ENCODE data around the gene LRRC37A. TPM values are rescaled to one million over a fixed set of nuclear protein-coding genes. Genes with fewer than 3 reads are reported as not detected.
"Not testable (repeated sequence)": the region's sequence is repeated elsewhere in the genome, so short reads cannot be mapped to it uniquely, and the experiment has no call there.

LRRC37A gene
- total RNA-seq, 2 donors from 2014 or later = 0.85 to 2.1 TPM

DNA sequence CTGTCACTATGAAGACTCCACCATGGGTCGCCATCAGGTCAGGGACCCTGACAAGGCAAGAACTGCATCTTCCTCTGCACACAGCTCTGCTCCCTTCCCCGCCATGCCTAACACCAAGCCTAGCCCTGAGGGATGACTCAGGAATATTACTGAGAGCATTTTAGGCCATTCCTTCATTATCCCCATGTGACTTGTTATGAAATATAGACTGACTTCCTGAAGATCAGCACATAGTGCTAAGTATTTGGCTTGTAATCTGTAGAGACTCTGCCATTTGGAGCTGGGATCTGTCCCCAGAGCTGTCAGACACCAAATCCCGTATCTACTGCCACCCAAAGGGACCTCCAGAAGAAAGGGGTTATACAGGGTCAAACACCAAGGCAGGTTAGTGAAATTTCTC, 47.2 kb downstream of the LRRC37A start:
- H3K27me3 ChIP-seq; H3K4me3 ChIP-seq; H3K36me3 ChIP-seq; H3K9ac ChIP-seq (ENCODE audit: low read depth in 2 of 2, low read length in 2 of 2); H3K27ac ChIP-seq; DNase-seq; intact Hi-C loops (cut with DNase I); H3K4me1 ChIP-seq; H3K9me3 ChIP-seq: not testable (repeated sequence)

- H3K27ac ChIP-seq; intact Hi-C loops (cut with DNase I); H3K27me3 ChIP-seq: not testable (repeated sequence)
Measured at GRCh38 chr17:46348345-46348744, 53.4 kb downstream of the LRRC37A start.

DNA sequence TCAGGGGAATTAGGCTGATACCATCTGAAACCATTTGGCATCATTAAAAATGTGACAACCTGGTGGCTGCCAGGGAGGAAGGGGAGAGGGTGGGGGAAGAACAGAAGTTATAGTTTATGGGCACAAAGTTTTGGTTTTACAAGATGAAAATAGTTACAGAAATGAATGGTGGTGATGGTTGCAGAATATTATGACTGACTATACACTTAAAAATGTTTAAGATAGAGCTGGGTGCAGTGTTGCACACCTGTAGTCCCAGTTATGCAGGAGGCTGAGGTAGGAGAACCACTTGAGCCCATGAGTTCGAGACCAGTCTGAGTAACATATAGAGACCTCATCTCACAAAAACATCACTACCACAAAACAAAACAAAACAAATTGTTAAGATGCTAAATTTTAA, 54.1 kb downstream of the LRRC37A start:
- H3K9me3 ChIP-seq; H3K27ac ChIP-seq; DNase-seq; H3K4me1 ChIP-seq; H3K27me3 ChIP-seq; H3K36me3 ChIP-seq; H3K4me3 ChIP-seq; intact Hi-C loops (cut with DNase I); H3K9ac ChIP-seq (ENCODE audit: low read depth in 2 of 2, low read length in 2 of 2): not testable (repeated sequence)

More at GRCh38 chr17:46348345-46348744, 53.4 kb downstream of the LRRC37A start:
- not testable (repeated sequence) for H3K9ac ChIP-seq (ENCODE audit: low read depth in 2 of 2, low read length in 2 of 2); H3K36me3 ChIP-seq; H3K4me1 ChIP-seq; H3K9me3 ChIP-seq; DNase-seq; H3K4me3 ChIP-seq

DNA sequence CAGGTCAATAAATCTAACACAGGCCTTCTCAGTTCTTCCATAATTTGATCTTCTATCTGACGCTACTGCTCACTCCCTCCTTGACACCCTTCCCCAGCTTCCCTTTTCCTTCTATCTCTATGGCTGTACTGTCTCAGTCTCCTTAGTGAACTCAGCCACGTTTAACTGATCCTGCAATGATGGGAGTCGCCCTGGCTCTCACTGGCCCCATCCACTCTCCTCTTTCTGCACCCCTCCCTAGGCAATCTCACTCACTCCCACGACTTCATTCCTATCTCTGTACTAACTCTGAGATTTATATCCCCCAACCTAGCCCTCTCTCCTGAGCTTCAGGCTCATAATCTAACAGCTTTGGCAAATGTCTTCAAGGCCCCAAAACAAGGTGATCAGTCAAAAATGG, 58.9 kb downstream of the LRRC37A start:
- H3K27ac ChIP-seq; H3K4me3 ChIP-seq; intact Hi-C loops (cut with DNase I); DNase-seq; H3K27me3 ChIP-seq; H3K9ac ChIP-seq (ENCODE audit: low read depth in 2 of 2, low read length in 2 of 2); H3K9me3 ChIP-seq; H3K36me3 ChIP-seq; H3K4me1 ChIP-seq: not testable (repeated sequence)

- H3K9me3 ChIP-seq; H3K9ac ChIP-seq (ENCODE audit: low read depth in 2 of 2, low read length in 2 of 2); intact Hi-C loops (cut with DNase I); H3K27ac ChIP-seq; H3K4me1 ChIP-seq; H3K27me3 ChIP-seq; DNase-seq; H3K36me3 ChIP-seq; H3K4me3 ChIP-seq: not testable (repeated sequence)
Measured at GRCh38 chr17:46361145-46361735, 66.3 kb downstream of the LRRC37A start.

DNA sequence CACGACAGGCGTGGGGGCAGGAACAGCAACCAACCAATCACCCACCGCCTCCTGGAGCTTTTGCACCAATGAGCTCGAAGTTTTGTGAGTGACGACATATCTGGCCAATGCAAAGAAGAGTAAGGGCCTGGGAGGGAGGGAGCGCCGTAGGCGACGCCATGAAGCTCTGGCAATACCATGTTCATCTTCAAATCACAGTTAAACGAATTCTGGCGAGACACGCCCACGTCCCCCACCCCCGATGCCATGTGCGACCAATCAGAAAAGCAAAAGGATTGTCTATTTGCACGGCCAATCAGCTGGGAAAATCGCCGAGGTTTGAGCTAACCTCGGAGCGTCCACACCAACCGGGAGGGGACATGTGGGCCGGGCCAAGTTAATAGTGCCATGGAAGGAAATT, 66.8 kb downstream of the LRRC37A start, which contains the start of gene ARL17B:
Gene ARL17B, minus strand, starts transcription at position 12 of the 400 bp plus-strand sequence. CDS start 3,369 bp downstream, outside the sequence.
- H3K27me3 ChIP-seq; H3K27ac ChIP-seq; H3K9me3 ChIP-seq; intact Hi-C loops (cut with DNase I); H3K36me3 ChIP-seq; H3K4me3 ChIP-seq; H3K4me1 ChIP-seq; H3K9ac ChIP-seq (ENCODE audit: low read depth in 2 of 2, low read length in 2 of 2): not testable (repeated sequence)
- DNase-seq = peak; percentile 93

GRCh38 chr17:46367520-46367919, 72.6 kb downstream of the LRRC37A start:
- H3K9me3 ChIP-seq; intact Hi-C loops (cut with DNase I); H3K9ac ChIP-seq (ENCODE audit: low read depth in 2 of 2, low read length in 2 of 2); H3K27ac ChIP-seq; H3K4me1 ChIP-seq; DNase-seq; H3K4me3 ChIP-seq; H3K36me3 ChIP-seq; H3K27me3 ChIP-seq: not testable (repeated sequence)

DNA sequence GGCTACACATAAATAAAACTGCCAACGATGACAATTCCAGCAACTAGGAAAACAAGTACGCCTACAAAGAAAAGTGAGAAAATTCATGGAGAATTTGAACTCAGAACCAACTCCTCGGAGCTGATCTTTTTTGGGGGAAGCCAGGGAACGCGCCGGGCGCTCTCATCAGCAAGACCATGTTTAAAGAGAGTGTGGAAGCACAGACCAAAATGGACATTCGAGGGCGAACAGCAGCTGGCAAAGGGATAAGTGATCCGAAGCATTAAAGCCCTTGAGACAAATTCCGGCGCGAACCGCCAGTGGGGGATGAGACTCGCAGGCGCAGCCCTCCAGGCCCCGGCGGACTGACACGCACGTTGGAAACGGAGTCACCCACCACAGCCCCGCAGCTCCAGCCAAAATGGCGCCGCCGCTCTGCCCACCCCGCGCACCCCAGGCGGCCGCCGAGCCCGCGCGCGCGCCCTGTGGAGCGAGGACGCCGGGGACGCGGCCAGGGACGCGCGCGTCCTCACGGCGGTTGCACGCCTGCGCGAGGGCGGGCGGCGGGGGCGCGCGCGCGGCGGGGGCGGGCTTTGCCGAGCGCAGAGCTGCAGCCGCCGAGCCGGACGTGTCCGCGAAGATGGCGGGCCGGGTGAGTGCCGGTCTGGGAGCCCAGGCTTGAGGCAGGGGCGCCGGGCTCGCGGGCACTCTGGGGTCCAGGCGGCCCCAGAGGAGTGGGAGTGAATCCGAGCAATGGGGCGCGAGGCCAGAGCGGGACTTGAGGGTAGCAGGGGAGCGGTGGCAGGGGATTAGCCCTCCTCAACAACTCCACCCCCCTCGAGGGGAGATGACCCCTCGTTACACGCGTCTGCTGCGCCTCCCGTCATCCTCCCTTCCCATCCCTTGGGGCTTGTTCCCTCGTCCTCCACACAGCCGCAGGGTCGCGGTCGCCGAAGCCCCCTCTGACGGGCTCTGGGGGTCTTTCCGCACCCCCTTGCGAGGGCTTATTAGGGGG, 77.6 kb downstream of the LRRC37A start:
- H3K27ac ChIP-seq; H3K36me3 ChIP-seq; H3K4me1 ChIP-seq; H3K9ac ChIP-seq (ENCODE audit: low read depth in 2 of 2, low read length in 2 of 2); DNase-seq; H3K4me3 ChIP-seq; intact Hi-C loops (cut with DNase I); H3K27me3 ChIP-seq; H3K9me3 ChIP-seq: not testable (repeated sequence)

GRCh38 chr17:46373418-46373817, 78.5 kb downstream of the LRRC37A start:
- H3K4me1 ChIP-seq; H3K27me3 ChIP-seq; DNase-seq; H3K9me3 ChIP-seq; intact Hi-C loops (cut with DNase I); H3K27ac ChIP-seq; H3K4me3 ChIP-seq; H3K36me3 ChIP-seq; H3K9ac ChIP-seq (ENCODE audit: low read depth in 2 of 2, low read length in 2 of 2): not testable (repeated sequence)

GRCh38 chr17:46383118-46383517, 88.2 kb downstream of the LRRC37A start:
- H3K36me3 ChIP-seq; H3K9ac ChIP-seq (ENCODE audit: low read depth in 2 of 2, low read length in 2 of 2); H3K9me3 ChIP-seq; DNase-seq; H3K27ac ChIP-seq; H3K4me1 ChIP-seq; intact Hi-C loops (cut with DNase I); H3K4me3 ChIP-seq; H3K27me3 ChIP-seq: not testable (repeated sequence)

GRCh38 chr17:46385491-46385890, 90.6 kb downstream of the LRRC37A start:
- H3K4me3 ChIP-seq; H3K36me3 ChIP-seq; H3K27ac ChIP-seq; H3K27me3 ChIP-seq; intact Hi-C loops (cut with DNase I); DNase-seq; H3K4me1 ChIP-seq; H3K9ac ChIP-seq (ENCODE audit: low read depth in 2 of 2, low read length in 2 of 2); H3K9me3 ChIP-seq: not testable (repeated sequence)

All from colonic mucosa (tissue), 4 donors.